ENCODE results near the gene CEP170B.

CEP170B gene

DNA sequence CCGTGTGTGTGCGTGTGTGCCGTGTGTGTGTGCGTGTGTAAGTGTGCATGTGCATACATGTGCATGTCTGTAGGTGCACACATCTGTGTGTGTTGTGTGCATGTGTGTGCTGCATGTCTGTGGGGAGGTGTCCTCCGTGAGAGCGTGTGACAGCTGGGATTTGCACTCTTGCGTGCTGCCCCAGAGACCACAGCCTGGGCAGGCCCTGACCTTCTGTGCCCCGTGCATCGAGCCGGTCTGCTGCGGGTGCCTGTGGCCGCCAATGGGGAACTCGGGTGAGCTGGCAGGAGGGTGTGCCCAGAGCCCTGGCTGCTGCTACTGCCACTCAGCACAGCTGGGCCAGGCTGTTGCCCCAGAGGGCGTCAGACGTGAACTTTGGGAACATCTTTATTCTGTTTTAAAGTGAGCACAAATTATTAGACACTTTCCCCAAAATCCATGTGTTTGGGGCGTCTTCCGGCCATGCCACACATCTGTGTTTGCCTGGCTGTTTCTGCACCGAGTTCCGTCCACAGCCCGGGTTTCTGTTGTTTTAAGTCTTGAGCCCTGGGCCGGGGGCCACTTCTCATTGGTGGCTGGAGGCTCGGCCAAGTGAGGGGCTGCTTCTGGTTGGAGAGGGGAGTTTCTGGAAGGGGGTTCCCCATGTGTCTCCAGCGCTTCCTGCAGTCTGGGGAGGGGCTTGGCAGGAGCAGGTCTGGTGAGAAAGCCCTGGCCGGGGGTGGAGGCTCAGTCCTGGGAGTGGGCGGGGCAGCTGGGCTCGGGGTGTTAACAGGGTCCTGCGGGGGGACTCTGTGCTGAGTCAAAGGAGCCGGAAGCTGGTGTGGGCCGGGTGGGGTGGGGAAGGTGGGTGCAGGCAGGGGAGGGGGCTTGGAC is 7.6 kb downstream of the CEP170B start:
- H3K79me2 ChIP-seq (ENCODE audit: control insufficient read depth, low read length), result no peaks in the 10 kb centered on the region
- TF ChIP-seq EZH2phosphoT487 (IDR thresholded peaks at IDR 0.05; ENCODE audit: borderline replicate concordance, low read length), result no peak
- TF ChIP-seq, protein P1, sequence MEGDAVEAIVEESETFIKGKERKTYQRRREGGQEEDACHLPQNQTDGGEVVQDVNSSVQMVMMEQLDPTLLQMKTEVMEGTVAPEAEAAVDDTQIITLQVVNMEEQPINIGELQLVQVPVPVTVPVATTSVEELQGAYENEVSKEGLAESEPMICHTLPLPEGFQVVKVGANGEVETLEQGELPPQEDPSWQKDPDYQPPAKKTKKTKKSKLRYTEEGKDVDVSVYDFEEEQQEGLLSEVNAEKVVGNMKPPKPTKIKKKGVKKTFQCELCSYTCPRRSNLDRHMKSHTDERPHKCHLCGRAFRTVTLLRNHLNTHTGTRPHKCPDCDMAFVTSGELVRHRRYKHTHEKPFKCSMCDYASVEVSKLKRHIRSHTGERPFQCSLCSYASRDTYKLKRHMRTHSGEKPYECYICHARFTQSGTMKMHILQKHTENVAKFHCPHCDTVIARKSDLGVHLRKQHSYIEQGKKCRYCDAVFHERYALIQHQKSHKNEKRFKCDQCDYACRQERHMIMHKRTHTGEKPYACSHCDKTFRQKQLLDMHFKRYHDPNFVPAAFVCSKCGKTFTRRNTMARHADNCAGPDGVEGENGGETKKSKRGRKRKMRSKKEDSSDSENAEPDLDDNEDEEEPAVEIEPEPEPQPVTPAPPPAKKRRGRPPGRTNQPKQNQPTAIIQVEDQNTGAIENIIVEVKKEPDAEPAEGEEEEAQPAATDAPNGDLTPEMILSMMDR (IDR thresholded peaks at IDR 0.05; ENCODE audit: low read depth, low read length, poor library complexity, severe bottlenecking), result no peak
- H3K4me2 ChIP-seq (ENCODE audit: low read length), result no peak overlapping the region
- no peak overlapping the region for H3K4me3 ChIP-seq (ENCODE audit: low read length)
- H3F3A ChIP-seq (ENCODE audit: control insufficient read depth, insufficient read depth), result no peaks in the 10 kb centered on the region
- H3K9me2 ChIP-seq (replicated peaks; ENCODE audit: control insufficient read depth, low read length), result no peaks in the 10 kb centered on the region
- H4K20me1 ChIP-seq (ENCODE audit: control insufficient read depth, insufficient read depth, low read depth, low read length), result no peaks in the 10 kb centered on the region
- no peaks in the 10 kb centered on the region for H3K36me3 ChIP-seq (ENCODE audit: control insufficient read depth, low read length)
- H3K27me3 ChIP-seq (ENCODE audit: control insufficient read depth, low read length), result 0 out of 2 replicates have a peak, but pooled peaks cover 2% of the 10 kb centered on the region
- no peaks in the 10 kb centered on the region for H3K9me3 ChIP-seq (ENCODE audit: control insufficient read depth, insufficient read depth, low read length)
- H3K27ac ChIP-seq (ENCODE audit: low read depth, low read length), result no peak overlapping the region
- H3K4me1 ChIP-seq (ENCODE audit: control insufficient read depth, low read length), result peaks cover 4% of the 10 kb centered on the region

DNA sequence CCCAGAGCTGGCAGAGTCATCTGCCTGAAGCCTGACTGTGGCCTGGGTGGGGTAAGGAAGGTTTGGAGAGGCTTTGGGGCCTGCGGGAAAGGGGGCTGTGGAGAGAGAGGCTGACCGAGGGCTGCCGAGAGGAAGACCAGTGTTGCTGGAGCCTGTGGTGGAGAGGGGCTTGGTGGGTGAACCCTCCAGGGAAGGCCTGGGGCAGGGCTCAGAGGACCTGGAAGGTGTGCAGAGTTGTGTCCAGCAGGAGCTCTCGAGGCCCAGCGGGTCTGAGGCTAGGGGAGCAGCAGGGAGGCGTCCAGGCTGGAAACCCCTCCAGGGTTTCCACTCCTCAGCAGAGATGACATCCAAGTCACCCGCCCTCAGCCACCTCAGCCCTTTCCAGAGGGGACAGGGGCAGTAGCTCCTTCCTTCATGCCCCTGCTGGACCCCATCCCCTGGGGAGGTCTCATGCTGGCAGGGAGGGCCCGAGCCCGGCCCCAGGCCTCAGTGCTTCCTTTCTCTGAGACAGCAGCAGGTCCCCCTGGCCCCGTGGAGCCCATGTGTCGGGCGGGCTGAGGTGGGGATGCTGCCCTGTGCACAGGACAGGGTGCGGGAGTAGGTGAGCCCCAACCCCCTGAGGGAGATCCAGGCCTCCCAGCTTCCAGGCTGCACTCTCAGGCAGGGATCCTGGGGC is 8.4 kb downstream of the CEP170B start:
- Histone ChIP-seq H4K20me1 (ENCODE audit: control insufficient read depth, insufficient read depth, low read depth, low read length) (no peaks in the 10 kb centered on the region), H3K27ac (ENCODE audit: low read depth, low read length) (no peak overlapping the region), H3K9me3 (ENCODE audit: control insufficient read depth, insufficient read depth, low read length) (no peaks in the 10 kb centered on the region), H3K79me2 (ENCODE audit: control insufficient read depth, low read length) (no peaks in the 10 kb centered on the region), H3K36me3 (ENCODE audit: control insufficient read depth, low read length) (no peaks in the 10 kb centered on the region), H3K9me2 (replicated peaks; ENCODE audit: control insufficient read depth, low read length) (no peaks in the 10 kb centered on the region), H3K27me3 (ENCODE audit: control insufficient read depth, low read length) (no peaks in the 10 kb centered on the region), H3K4me2 (ENCODE audit: low read length) (no peak overlapping the region), H3F3A (ENCODE audit: control insufficient read depth, insufficient read depth) (no peaks in the 10 kb centered on the region), H3K4me1 (ENCODE audit: control insufficient read depth, low read length) (peaks cover 4% of the 10 kb centered on the region), H3K4me3 (ENCODE audit: low read length) (no peak overlapping the region)
- TF ChIP-seq, protein P1 (IDR thresholded peaks at IDR 0.05; ENCODE audit: low read depth, low read length, poor library complexity, severe bottlenecking), result no peak
- TF ChIP-seq EZH2phosphoT487 (IDR thresholded peaks at IDR 0.05; ENCODE audit: borderline replicate concordance, low read length), result no peak

DNA sequence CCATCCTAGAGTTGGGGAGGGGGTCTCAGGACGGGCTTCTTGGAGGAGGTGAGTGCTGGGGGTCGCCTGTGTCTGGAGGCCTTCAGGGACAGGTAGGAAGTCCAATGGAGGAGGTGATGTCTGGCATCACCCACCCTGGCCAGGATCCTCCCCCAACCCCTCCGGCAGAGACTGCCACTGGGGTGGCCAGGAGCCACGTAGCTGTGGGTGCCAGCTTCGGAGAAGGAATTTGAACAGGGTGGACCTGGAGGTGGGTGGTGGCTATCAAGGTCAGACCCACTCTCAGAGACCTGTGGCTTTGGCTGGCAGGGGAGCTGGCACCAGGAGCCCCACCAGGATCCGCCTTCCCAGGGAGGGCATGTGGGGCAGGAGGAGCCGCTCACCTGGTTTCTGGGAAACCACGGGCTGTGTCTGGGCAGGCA is 9.1 kb downstream of the CEP170B start:
- no peak overlapping the region for H3K27ac ChIP-seq (ENCODE audit: low read depth, low read length)

More for the DNA sequence above, 9.1 kb downstream of the CEP170B start:
- Histone ChIP-seq H3K36me3 (ENCODE audit: control insufficient read depth, low read length) (no peaks in the 10 kb centered on the region), H3K4me3 (ENCODE audit: low read length) (no peak overlapping the region), H3K9me3 (ENCODE audit: control insufficient read depth, insufficient read depth, low read length) (no peaks in the 10 kb centered on the region), H3K4me2 (ENCODE audit: low read length) (no peak overlapping the region), H3K4me1 (ENCODE audit: control insufficient read depth, low read length) (peaks cover 4% of the 10 kb centered on the region), H3K27me3 (ENCODE audit: control insufficient read depth, low read length) (no peaks in the 10 kb centered on the region), H4K20me1 (ENCODE audit: control insufficient read depth, insufficient read depth, low read depth, low read length) (no peaks in the 10 kb centered on the region), H3F3A (ENCODE audit: control insufficient read depth, insufficient read depth) (no peaks in the 10 kb centered on the region), H3K9me2 (replicated peaks; ENCODE audit: control insufficient read depth, low read length) (no peaks in the 10 kb centered on the region), H3K79me2 (ENCODE audit: control insufficient read depth, low read length) (no peaks in the 10 kb centered on the region)
- TF ChIP-seq, protein P1 (IDR thresholded peaks at IDR 0.05; ENCODE audit: low read depth, low read length, poor library complexity, severe bottlenecking), result no peak
- TF ChIP-seq EZH2phosphoT487 (IDR thresholded peaks at IDR 0.05; ENCODE audit: borderline replicate concordance, low read length), result no peak
